HFF-Myc (cell line): Measurements from ENCODE around the gene CEL.
"Not testable (repeated sequence)": the region's sequence is repeated elsewhere in the genome, so short reads cannot be mapped to it uniquely, and the experiment has no call there.

Experiments used
- DNase-seq: peaks from one replicate; pipeline ENCODE4 v3.0.0-alpha.2; 2011; ENCODE audit warnings: low read depth; ENCODE audit errors: extremely low read depth
- H3K4me3 ChIP-seq: replicated peaks from 2 replicates; pipeline ENCODE4 v1.5.1; 2011; ENCODE audit warnings: low read depth, mild to moderate bottlenecking, control low read depth, low read length
- TF ChIP-seq, protein P1 (sequence below): IDR thresholded peaks from 2 replicates; pipeline ENCODE4 v1.5.1; 2012; ENCODE audit warnings: mild to moderate bottlenecking, low read depth, low read length, control low read depth; ENCODE audit errors: missing control alignments

The CEL gene

GRCh38 chr9:133075925-133076630 is 14.3 kb downstream of the CEL start:
- no peak for DNase-seq
- TF ChIP-seq, protein P1, sequence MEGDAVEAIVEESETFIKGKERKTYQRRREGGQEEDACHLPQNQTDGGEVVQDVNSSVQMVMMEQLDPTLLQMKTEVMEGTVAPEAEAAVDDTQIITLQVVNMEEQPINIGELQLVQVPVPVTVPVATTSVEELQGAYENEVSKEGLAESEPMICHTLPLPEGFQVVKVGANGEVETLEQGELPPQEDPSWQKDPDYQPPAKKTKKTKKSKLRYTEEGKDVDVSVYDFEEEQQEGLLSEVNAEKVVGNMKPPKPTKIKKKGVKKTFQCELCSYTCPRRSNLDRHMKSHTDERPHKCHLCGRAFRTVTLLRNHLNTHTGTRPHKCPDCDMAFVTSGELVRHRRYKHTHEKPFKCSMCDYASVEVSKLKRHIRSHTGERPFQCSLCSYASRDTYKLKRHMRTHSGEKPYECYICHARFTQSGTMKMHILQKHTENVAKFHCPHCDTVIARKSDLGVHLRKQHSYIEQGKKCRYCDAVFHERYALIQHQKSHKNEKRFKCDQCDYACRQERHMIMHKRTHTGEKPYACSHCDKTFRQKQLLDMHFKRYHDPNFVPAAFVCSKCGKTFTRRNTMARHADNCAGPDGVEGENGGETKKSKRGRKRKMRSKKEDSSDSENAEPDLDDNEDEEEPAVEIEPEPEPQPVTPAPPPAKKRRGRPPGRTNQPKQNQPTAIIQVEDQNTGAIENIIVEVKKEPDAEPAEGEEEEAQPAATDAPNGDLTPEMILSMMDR: no peak
- no peak overlapping the region for H3K4me3 ChIP-seq

DNA sequence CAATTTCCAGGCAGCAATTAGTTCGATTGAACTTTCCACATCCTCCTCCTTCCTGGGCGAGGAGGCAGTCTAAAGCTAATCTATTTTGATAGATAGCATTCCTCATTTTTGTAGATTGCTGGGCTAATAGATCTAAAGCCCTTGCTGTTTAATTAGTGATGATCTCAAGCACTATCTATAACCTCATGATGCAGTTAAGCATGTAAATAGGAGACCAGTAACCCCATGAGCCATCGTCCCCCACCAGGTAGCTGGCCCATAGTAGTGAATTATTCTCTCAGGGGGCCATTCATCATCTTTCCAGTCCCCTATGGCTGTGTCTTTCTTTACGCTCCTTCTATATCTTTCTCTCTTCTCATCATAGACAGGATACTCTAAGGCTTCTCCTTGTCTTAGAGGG is 14.9 kb downstream of the CEL start:
- TF ChIP-seq, protein P1: no peak
- no peak overlapping the region for H3K4me3 ChIP-seq
- no peak for DNase-seq

DNA sequence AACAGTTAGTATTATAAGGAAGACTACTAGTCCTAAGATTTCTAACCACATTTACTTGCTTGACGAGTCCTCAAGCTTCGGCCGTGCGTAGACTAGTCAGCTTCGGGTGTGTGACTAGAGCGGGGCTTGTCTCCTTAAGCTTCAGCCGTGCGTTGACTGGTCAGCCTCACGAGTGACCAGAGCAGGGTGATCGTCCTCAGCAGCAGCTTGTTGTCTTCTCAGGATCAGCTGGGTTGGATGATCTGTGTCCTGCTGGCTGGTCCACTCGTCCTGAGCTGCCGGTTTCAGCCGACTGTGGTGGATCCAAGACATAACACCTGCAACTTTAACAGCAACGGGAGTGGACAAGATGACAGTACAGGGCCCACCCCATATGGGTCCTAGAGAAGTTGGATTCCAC is 16.7 kb downstream of the CEL start:
- no peak for DNase-seq
- H3K4me3 ChIP-seq: no peak overlapping the region
- TF ChIP-seq, protein P1: no peak

DNA sequence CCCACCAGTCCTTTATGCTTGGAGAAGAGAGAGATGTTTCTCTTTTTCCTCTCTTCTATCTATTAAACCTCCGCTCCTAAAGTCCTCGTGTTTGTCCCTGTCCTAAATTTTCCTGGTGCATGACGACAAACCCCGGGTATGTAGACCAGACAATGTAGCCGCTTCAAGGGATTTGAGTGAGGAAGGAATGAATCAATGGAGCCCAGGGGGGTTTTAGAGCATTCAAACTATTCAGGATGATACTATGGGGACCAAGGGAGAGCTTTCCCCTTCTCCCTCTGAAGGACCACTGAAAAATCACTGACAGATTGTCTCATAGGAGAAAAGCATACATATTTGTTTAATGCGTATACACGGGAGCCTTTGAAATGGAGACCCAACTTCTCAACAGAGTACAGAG is 18.4 kb downstream of the CEL start:
- TF ChIP-seq, protein P1: no peak
- no peak overlapping the region for H3K4me3 ChIP-seq
- DNase-seq: no peak

DNA sequence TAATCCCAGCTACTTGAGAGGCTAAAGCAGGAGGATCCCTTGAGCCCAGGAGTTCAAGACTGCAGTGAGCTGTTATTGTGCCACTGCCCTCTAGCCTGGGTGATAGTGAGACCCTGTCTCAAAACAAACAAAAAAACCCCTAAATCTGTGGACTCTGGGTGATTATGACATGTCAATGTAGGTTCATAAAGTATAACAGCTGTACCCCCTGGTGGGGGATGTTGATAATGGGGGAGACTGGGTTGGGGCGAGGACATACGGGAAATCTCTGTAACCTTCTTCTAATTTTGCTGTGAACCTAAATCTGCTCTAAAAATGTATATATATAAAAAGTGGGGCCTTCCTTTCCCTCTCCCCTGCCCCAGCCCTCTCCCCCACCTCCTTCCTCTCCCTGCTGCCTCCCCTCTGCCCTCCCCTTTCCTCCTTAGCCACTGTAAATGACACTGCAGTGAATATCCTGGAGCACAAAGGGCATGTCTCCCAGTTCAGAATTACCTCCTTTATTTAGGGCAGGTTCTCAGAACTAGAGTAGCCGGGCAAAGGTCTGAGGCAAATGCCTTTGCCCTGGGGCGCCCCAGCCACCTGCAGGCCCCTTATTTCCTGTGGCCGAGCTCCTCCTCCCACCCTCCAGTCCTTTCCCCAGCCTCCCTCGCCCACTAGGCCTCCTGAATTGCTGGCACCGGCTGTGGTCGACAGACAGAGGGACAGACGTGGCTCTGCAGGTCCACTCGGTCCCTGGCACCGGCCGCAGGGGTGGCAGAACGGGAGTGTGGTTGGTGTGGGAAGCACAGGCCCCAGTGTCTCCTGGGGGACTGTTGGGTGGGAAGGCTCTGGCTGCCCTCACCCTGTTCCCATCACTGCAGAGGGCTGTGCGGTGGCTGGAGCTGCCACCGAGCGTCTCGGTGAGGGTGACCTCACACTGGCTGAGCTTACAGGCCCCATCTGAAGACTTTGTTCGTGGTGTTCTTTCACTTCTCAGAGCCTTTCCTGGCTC is 19.3 kb downstream of the CEL start:
- not testable (repeated sequence) for DNase-seq

DNA sequence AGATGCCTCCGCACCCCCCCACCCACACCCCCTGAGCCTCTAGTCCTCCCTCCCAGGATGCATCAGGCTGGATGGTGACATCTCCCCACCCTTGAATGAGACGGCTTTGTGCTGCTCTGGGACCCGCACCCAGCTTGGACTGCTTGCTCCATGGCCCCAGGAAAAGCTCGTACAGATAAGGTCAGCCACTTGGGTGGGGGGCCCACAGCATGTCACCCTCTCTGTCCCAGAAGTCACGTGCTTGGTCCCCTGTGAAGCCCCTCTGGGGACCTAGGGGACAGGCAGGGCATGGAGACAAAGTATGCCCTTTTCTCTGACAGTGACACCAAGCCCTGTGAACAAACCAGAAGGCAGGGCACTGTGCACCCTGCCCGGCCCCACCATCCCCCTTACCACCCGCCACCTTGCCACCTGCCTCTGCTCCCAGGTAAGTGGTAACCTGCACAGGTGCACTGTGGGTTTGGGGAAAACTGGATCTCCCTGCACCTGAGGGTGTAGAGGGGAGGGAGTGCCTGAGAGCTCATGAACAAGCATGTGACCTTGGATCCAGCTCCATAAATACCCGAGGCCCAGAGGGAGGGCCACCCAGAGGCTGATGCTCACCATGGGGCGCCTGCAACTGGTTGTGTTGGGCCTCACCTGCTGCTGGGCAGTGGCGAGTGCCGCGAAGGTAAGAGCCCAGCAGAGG is 20.3 kb downstream of the CEL start:
- not testable (repeated sequence) for DNase-seq, H3K4me3 ChIP-seq

More for the DNA sequence above, 19.3 kb downstream of the CEL start:
- H3K4me3 ChIP-seq: not testable (repeated sequence)

DNA sequence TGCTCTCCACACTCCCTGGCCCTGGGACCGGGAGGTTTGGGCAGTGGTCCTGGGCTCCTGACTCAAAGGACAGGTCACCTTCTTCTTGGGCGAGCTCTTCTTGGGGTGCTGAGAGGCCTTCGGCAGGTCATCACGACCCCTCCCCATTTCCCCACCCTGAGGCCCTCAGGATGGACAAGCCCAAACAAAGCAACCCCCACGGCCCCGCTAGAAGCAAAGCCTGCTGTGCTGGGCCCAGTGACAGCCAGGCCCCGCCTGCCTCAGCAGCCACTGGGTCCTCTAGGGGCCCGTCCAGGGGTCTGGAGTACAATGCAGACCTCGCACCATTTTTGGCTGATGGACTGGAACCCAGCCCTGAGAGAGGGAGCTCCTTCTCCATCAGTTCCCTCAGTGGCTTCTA is 21.9 kb downstream of the CEL start:
- not testable (repeated sequence) for DNase-seq, H3K4me3 ChIP-seq

DNA sequence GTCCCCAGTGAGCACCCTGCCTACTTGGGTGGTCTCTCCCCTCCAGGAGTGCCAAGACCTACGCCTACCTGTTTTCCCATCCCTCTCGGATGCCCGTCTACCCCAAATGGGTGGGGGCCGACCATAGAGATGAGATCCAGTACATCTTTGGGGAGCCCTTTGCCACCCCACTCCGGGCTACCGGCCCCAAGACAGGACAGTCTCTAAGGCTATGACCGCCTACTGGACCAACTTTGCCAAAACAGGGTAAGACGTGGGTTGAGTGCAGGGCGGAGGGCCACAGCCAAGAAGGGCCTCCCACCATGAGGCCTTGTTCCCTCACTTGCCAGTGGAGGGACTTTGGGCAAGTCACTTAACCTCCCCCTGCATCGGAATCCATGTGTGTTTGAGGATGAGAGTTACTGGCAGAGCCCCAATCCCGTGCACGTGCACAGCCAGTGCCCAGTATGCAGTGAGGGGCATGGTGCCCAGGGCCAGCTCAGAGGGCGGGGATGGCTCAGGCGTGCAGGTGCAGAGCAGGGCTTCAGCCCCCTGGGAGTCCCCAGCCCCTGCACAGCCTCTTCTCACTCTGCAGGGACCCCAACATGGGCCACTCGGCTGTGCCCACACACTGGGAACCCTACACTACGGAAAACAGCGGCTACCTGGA is 24.6 kb downstream of the CEL start:
- H3K4me3 ChIP-seq, DNase-seq: not testable (repeated sequence)
